ENCODE results near the gene SDK1. TPM values are rescaled to one million over a fixed set of nuclear protein-coding genes. Genes with fewer than 3 reads are reported as not detected.

The SDK1 gene
- total and polyA plus RNA-seq, 2 of the 8 experiments (the other 6 are each of a cell fraction or from before 2014, with no cell fraction given), result 3.3 to 7.2 TPM

GRCh38 chr7:3678314-3678810 lies 377.3 kb downstream of the SDK1 start:
- Histone ChIP-seq H3K23ac (ENCODE audit: insufficient read length) (no peak overlapping the region), H2BK12ac (ENCODE audit: low read depth, low read length) (no peak overlapping the region), H3K79me1 (ENCODE audit: low read depth, low read length) (no peaks in the 10 kb centered on the region), H3K23me2 (ENCODE audit: low read depth, low read length) (no peaks in the 10 kb centered on the region), H3K79me2 (ENCODE audit: control insufficient read depth in 1 of 2, insufficient read depth in 2 of 2, low read length in 2 of 2) (no peaks in the 10 kb centered on the region), H4K91ac (replicated peaks; ENCODE audit: insufficient read length, low read length) (no peak overlapping the region), H4K5ac (ENCODE audit: insufficient read length, low read depth, low read length) (no peak overlapping the region), H2BK5ac (ENCODE audit: low read depth, low read length) (no peak overlapping the region), H3K14ac (ENCODE audit: insufficient read length) (no peak overlapping the region), H3K4me2 (ENCODE audit: insufficient read depth in 1 of 2, low read depth in 2 of 2, low read length in 2 of 2) (no peak overlapping the region), H2AFZ (ENCODE audit: low read length) (no peak overlapping the region), H3K27ac (ENCODE audit: low read depth, low read length) (no peak overlapping the region), H3K36me3 (ENCODE audit: control insufficient read depth in 2 of 4, insufficient read depth in 4 of 4, low read length in 3 of 4) (no peaks in the 10 kb centered on the region), H3K56ac (replicated peaks; ENCODE audit: insufficient read length, low read depth, low read length) (no peak overlapping the region), H2AK5ac (ENCODE audit: low read depth, low read length) (no peak overlapping the region), H2BK120ac (replicated peaks; ENCODE audit: low read depth, low read length) (no peak overlapping the region), H3K4me1 (replicated peaks in 1 of 4; ENCODE audit: control insufficient read depth in 3 of 4, insufficient read depth in 4 of 4, low read length in 3 of 4) (peaks cover 0 to under 1% (median 0%) of the 10 kb centered on the region in 4 experiments; a peak in 2 of 7 replicates), H4K8ac (ENCODE audit: extremely low read depth, insufficient read depth, low read length) (no peak overlapping the region), H3K9me3 (ENCODE audit: insufficient read depth in 2 of 2, low read depth in 1 of 2, low read length in 1 of 2) (no peaks in the 10 kb centered on the region), H3K9ac (replicated peaks in 1 of 4; ENCODE audit: extremely low read depth in 1 of 4, low read depth in 3 of 4, low read length in 3 of 4) (no peak overlapping the region), H3K27me3 (replicated peaks in 1 of 4; ENCODE audit: control insufficient read depth in 3 of 4, extremely low read depth in 1 of 4, insufficient read depth in 3 of 4, low read length in 3 of 4) (no peaks in the 10 kb centered on the region), H4K20me1 (replicated peaks in 1 of 2; ENCODE audit: control insufficient read depth in 1 of 2, insufficient read depth in 2 of 2, low read length in 2 of 2) (no peaks in the 10 kb centered on the region), H3K4ac (replicated peaks; ENCODE audit: insufficient read length, low read depth, low read length) (no peak overlapping the region), H2BK15ac (ENCODE audit: low read length) (no peak overlapping the region), H3K18ac (ENCODE audit: extremely low read depth, low read length) (no peak overlapping the region), H2BK20ac (ENCODE audit: low read length) (no peak overlapping the region), H3K4me3 (ENCODE audit: extremely low read depth in 1 of 4, insufficient read depth in 2 of 4, low read depth in 3 of 4, low read length in 4 of 4) (no peak overlapping the region)
- ChIA-PET POLR2A (ENCODE audit: partially characterized antibody) (no interaction called here), CTCF (ENCODE audit: partially characterized antibody) (interaction anchor here (1.2 kb wide), 1 partner anchor 196 kb away, joined by 3 read pairs; no protein-coding TSS in a partner anchor)
- WGBS, 2 experiments (ENCODE audit: extremely low coverage in 1 of 2, insufficient coverage in 1 of 2, insufficient read length in 1 of 2, insufficient replicate concordance in 2 of 2, low coverage in 1 of 2, low lambda C conversion rate in 2 of 2, missing lambda C conversion rate in 1 of 2), result 96% methylated on average over 4 of the region's 4 CpGs; no CpG with 5 or more reads in 1 of the 2 experiments
- no peak for FAIRE-seq
- DNase-seq (ENCODE audit: low read depth in 1 of 2, low spot score in 2 of 2), result no peak
- TF ChIP-seq SIRT6 (IDR thresholded peaks at IDR 0.05; ENCODE audit: low read length) (no peak), CTCF (IDR thresholded peaks at IDR 0.05; ENCODE audit: control extremely low read depth in 1 of 3, insufficient read depth in 1 of 3, low read depth in 1 of 3, low read length in 3 of 3) (no peak), ATF3 (IDR thresholded peaks at IDR 0.05; ENCODE audit: insufficient read depth, low read depth, low read length) (no peak), CHD2 (IDR thresholded peaks at IDR 0.05; ENCODE audit: low read length) (no peak), HDAC2 (IDR thresholded peaks at IDR 0.05; ENCODE audit: borderline replicate concordance in 1 of 2, low read depth in 2 of 2, low read length in 2 of 2) (no peak)
